SK-N-SH (cell line): Measurements from ENCODE around the gene MAT1A.

Experiments used
- CHD2 ChIP-seq: fragments of 150-350 bp; IDR thresholded peaks from 2 replicates; pipeline ENCODE4 v1.6.1; 2018; ENCODE audit warnings: low read length; ENCODE audit not compliant: partially characterized antibody
- FOXJ3 ChIP-seq: sonication (generic); formaldehyde crosslinking; IDR thresholded peaks from 2 replicates; pipeline ENCODE4 v1.5.1; 2020; ENCODE audit warnings: mild to moderate bottlenecking, missing genetic modification reagents
- REST ChIP-seq: IDR thresholded peaks from 2 replicates; pipeline ENCODE4 v1.6.1; 2012; ENCODE audit warnings: mild to moderate bottlenecking, low read depth, low read length, moderate library complexity
- TAF1 ChIP-seq: IDR thresholded peaks from 2 replicates; pipeline ENCODE4 v1.6.1; 2012; ENCODE audit warnings: low read depth, mild to moderate bottlenecking, low read length, moderate library complexity, borderline replicate concordance
- YY1 ChIP-seq: IDR thresholded peaks from 2 replicates; pipeline ENCODE4 v1.4.0; 2012; ENCODE audit warnings: low read depth, mild to moderate bottlenecking
- TF ChIP-seq, protein P1 (sequence below): fragments of 200-600 bp; sonication (generic); IDR thresholded peaks from 2 replicates; pipeline ENCODE4 v1.6.1; 2017; ENCODE audit warnings: antibody characterized with exemption, mild to moderate bottlenecking, moderate library complexity

- TF ChIP-seq YY1 = no peak
- no peak for TF ChIP-seq FOXJ3 (CRISPR knock-in tag)
- no peak for TF ChIP-seq CHD2
- TF ChIP-seq, protein P1, sequence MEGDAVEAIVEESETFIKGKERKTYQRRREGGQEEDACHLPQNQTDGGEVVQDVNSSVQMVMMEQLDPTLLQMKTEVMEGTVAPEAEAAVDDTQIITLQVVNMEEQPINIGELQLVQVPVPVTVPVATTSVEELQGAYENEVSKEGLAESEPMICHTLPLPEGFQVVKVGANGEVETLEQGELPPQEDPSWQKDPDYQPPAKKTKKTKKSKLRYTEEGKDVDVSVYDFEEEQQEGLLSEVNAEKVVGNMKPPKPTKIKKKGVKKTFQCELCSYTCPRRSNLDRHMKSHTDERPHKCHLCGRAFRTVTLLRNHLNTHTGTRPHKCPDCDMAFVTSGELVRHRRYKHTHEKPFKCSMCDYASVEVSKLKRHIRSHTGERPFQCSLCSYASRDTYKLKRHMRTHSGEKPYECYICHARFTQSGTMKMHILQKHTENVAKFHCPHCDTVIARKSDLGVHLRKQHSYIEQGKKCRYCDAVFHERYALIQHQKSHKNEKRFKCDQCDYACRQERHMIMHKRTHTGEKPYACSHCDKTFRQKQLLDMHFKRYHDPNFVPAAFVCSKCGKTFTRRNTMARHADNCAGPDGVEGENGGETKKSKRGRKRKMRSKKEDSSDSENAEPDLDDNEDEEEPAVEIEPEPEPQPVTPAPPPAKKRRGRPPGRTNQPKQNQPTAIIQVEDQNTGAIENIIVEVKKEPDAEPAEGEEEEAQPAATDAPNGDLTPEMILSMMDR = no peak
- no peak for TF ChIP-seq REST
- no peak for TF ChIP-seq TAF1
Observed at GRCh38 chr10:80283536-80284199, 5.8 kb downstream of the MAT1A start.
